ENCODE data around the gene EPHB6.
A peak's percentile ranks its signal among the peaks of the same experiment; 100 is the strongest.

EPHB6 gene

DNA sequence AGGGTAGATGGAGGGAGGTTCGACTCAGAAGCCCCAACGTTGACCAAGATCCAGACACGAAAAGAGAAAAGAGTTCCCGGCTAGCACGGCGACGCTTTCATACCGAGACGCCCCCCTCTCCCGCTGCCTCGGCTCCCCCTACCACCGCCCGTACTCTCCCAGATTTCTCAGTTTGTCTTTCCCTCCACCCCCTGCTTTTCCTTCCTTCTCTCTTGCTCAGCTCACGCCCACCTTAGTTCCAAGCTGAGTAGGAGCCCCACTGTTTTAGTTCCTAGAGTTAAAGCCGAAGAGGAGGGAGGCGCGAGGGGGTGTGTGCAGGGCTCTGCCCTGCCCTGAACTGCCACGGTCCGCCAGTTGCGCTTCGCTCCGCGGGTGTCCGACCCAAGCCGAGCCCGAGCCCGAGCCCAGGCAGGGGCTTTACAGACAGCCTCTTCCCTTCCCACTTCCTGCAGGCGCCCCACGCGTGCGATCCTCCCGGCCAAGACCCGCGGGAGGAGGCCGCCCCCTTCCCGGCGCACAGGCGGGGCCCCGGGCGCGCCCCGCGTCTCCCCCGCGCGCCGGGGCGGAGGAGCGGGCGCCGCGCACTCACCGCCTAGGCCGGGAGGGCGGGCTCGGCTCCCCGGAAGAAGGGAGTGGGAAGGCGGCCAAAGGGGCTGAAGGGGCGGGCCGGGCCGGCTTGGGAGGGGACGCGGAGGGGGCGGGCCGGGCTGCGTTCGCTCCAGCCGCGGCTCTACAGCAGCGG lies at the start of gene EPHB6:
Gene EPHB6 (plus strand): TSS at position 705 of the 742 bp plus-strand sequence. CDS start 8,152 bp downstream, outside the sequence.
- DNase-seq = peak; percentile 60

GRCh38 chr7:142805350-142806021 lies 49.4 kb upstream of the EPHB6 start:
- DNase-seq = no peak

GRCh38 chr7:142806022-142806356 lies 48.9 kb upstream of the EPHB6 start:
- no peak for DNase-seq

DNA sequence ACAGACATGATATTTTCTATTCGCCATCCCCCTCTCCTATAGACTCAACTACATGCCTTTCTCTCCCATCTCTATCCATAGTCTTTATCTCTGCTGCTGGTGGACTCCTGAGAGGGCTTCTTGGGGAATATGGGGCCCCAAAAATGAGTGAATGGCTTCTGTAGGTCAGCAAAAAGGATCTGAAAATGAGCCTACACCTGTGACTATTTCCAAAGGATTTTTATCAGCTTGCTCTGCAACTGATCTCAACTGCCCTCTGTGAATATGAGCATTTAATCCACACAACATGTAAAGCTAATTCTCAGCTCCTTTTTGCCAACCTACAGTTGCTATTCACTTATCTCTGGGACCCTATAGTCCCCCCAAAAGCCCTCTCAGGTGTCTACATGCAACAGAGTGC lies 47.9 kb upstream of the EPHB6 start:
- no peak for DNase-seq

DNA sequence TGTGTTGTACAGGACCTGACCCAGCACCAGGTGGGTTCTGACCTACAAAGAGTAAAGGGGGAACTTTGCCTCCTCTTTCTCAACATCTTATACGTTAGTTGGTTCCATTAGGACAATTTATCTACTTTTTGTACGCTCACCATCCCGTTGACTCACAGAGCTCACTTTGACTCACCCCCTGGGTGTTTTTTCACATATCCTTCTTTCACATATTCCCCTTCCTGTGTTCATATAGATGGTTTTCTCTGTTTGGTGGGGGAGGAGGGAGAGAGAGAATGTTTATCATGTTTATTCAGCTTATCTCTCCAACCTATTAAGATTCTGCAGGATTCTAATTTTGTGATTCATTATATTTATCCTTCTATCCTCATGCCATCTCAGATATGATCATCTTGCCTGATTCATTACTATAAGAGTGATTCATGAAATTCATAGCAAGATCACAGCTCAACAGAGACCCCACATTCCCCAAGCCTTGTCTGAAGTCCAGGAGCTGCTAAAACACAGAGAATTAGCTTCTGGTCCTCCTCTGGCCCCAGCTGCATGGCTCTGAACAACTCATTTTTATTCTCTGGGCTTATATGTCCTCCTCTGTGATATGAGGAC lies 46.9 kb upstream of the EPHB6 start:
- no peak for DNase-seq

GRCh38 chr7:142808461-142808801 lies 46.4 kb upstream of the EPHB6 start:
- DNase-seq = no peak

DNA sequence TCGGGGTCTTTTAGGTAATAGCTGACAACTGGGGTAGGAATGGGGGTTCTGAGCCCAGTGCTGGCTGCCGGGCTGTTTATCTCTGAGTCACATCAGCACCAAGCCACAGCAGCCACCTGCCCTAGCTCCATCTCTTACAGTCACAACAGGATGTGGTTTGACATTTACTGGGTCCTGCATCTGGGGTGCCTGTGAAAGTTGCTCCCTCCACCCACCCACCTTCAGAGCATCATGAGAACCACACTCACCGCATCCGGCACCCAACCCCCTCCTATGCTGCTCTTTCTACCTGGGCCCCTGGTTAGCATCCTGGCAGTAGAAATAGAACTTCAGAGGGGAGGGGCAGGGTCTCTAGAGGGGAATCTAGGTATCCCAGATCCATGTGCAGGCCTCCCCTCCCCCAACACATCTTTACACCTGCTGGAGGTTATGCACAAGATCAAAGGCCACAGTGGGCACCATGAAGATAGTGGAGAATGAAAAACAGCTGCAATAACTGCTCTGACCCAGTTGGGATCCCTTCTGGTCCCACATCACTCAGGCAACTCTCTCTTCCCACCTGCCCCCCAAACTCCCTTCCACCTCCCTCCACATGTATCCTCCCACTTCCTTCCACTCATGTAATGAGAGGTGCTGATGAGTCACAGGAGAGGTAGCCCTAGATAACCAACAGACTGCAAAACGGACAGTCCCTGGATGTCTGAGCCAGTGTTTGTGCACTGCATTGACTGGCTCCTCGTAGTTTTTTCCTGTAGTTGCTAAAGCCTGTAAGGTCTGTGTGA lies 45.9 kb upstream of the EPHB6 start:
- peak; percentile 24 for DNase-seq

GRCh38 chr7:142809671-142810070 lies 45.2 kb upstream of the EPHB6 start:
- DNase-seq = no peak

GRCh38 chr7:142811154-142811737 lies 43.6 kb upstream of the EPHB6 start:
- DNase-seq = no peak

- no peak for DNase-seq
These were observed 42.2 kb upstream of the EPHB6 start for GRCh38 chr7:142812437-142813215.

- peak; percentile 64 for DNase-seq
These were observed 41.6 kb upstream of the EPHB6 start for GRCh38 chr7:142813226-142813625.

GRCh38 chr7:142813699-142814098 lies 41.2 kb upstream of the EPHB6 start:
- no peak for DNase-seq

DNA sequence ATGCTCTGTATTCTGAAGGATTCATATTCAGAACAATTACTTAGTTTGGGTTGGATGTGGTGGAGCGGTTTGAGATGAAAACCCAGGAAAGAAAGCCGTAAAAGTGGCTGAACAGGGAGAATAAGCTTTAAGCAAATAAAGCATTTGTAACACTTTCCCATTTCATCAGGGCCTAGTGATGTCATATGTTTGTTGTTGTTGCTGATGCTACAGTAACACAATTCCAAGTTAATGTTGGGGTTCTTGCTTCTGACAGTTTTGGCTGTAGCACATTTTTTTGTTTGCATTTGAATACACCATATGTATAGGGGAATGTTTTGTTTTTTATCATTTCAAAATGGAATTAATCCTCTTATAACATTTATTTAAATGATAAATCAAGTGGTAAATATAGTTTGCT lies 40.4 kb upstream of the EPHB6 start:
- DNase-seq = no peak

DNA sequence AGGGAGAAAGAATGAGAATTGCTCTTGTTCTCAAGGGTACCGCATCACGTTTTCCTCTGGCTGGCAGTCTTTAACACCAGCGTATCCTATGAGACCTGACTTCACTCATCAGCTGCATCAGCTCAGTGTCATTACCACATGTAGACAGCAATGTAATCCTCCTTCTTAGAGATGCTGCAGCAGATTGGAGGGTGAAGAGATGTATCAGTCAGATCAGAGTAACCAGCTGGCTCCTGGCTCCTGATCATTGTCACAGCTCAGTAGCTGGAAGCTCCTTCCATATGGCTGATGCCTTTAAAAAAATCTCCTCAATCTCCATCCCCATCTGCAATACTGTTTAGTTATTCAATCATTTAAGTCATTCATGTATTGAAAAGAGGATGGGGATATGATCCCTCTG lies 39.7 kb upstream of the EPHB6 start:
- DNase-seq = no peak

DNA sequence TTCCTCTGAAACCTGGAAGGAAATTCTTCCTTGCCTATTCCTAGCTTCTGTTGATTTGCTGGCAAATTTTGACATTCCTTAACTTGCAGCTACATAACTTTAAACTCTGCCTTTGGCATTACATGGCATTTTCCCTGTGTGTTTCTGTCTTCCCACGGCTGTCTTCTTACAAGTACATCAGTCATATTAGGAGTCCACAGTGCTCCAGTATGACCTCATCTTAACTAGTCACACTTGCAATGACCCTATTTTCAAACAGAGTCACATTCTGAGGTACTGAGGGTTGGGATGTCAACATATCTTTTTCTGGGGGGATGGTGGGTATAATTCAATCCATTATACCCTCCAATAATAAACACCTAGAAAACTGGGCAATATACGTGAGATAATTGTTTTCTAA lies 37.4 kb upstream of the EPHB6 start:
- DNase-seq = no peak

DNA sequence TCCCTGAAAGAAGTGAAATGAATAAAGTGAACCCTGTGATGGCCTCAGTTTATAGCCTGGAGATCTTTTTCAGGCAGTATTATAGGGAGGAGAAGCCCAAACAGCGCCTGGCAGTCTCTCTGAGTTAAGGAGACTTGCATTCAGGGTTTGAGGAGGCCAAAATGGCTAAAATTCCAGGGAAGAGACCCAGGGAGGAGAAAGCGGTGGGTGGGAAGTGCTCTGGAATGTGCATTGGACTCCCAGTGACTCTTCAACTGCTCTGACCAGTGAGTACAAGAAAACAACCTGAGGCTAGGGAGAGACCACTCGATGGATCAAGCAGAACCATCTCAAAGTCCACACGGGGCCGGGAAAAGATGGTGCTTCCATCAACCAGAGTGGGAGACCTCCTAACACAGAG lies 35.3 kb upstream of the EPHB6 start:
- DNase-seq = no peak

- no peak for DNase-seq
These were observed 32.2 kb upstream of the EPHB6 start for GRCh38 chr7:142822714-142823113.

- no peak for DNase-seq
These were observed 26.9 kb upstream of the EPHB6 start for GRCh38 chr7:142827951-142828500.

DNA sequence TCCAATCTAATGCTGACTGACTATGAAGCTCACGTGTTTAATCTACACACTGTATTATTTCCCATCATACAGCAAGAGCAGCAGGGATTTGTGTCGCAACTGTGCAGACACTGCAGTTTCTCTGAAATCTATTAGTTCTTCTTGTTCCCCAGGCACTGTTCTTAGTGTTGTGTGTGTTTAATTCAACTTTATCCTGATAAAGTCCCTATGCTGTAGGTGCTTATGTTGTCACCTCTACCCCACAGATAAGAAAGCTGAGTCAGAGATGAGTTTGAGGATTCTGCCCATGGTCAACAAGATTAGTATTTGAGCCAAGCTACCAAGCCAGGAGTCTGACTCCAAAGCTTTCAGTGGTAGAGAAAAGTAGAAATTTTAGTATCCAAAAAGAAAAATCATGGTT lies 22.5 kb upstream of the EPHB6 start:
- no peak for DNase-seq

GRCh38 chr7:142833174-142834048 lies 21.5 kb upstream of the EPHB6 start:
- no peak for DNase-seq

- no peak for DNase-seq
These were observed 19.4 kb upstream of the EPHB6 start for GRCh38 chr7:142835487-142835886.

Measured in T1000 (cell line).